HepG2 (cell line): ENCODE data around the gene TUBAL3. TPM values are rescaled to one million over a fixed set of nuclear protein-coding genes. Genes with fewer than 3 reads are reported as not detected.
A peak's percentile ranks its signal among the peaks of the same experiment; 100 is the strongest.

ENCODE experiments used
- CENPT ChIP-seq: sonication (generic); formaldehyde crosslinking; IDR thresholded peaks from 2 replicates; pipeline ENCODE4 v1.8.0; 2022; ENCODE audit warnings: low read depth, mild to moderate bottlenecking, moderate library complexity, missing genetic modification reagents
- FOSL1 ChIP-seq: sonication (generic); formaldehyde crosslinking; IDR thresholded peaks from 2 replicates; pipeline ENCODE4 v1.9.0; 2021; ENCODE audit warnings: missing genetic modification reagents, borderline replicate concordance
- HNRNPL ChIP-seq: fragments of 200-400 bp; formaldehyde crosslinking; IDR thresholded peaks from 2 replicates; pipeline ENCODE4 v1.6.1; 2017; ENCODE audit warnings: mild to moderate bottlenecking, low read depth, low read length
- KAT8 ChIP-seq: IDR thresholded peaks from 2 replicates; pipeline ENCODE4 v1.6.1; 2016; ENCODE audit warnings: missing genetic modification reagents, missing compliant biosample characterization
- MTA1 ChIP-seq: sonication (generic); formaldehyde crosslinking; IDR thresholded peaks from 2 replicates; pipeline ENCODE4 v1.4.0; 2020; ENCODE audit warnings: missing genetic modification reagents, mild to moderate bottlenecking, borderline replicate concordance
- MXI1 ChIP-seq: IDR thresholded peaks from 3 replicates; pipeline ENCODE4 v1.6.1; 2012; ENCODE audit warnings: low read depth, low read length, inconsistent platforms, borderline replicate concordance
- PHF8 ChIP-seq: sonication (generic); formaldehyde crosslinking; IDR thresholded peaks from 2 replicates; pipeline ENCODE4 v1.5.0; 2020; ENCODE audit warnings: missing genetic modification reagents
- POLR2G ChIP-seq: fragments of 200-400 bp; formaldehyde crosslinking; IDR thresholded peaks from 2 replicates; pipeline ENCODE4 v1.6.1; 2018; ENCODE audit warnings: mild to moderate bottlenecking, low read depth, low read length, moderate library complexity
- PPARG ChIP-seq: conservative IDR thresholded peaks from 2 replicates; pipeline ENCODE4 v1.6.1; 2016; ENCODE audit warnings: missing biosample characterization, missing genetic modification reagents
- RFX5 ChIP-seq: IDR thresholded peaks from 2 replicates; pipeline ENCODE4 v1.6.1; 2011; ENCODE audit warnings: low read depth, low read length, improper control_type of control experiment
- SMYD3 ChIP-seq: sonication (generic); formaldehyde crosslinking; IDR thresholded peaks from 2 replicates; pipeline ENCODE4 v1.8.1; 2023; ENCODE audit warnings: mild to moderate bottlenecking, missing genetic modification reagents
- SOX13 ChIP-seq, 3 experiments: fragments of 450-650 bp in 1 of 3; sonication (generic) in 1 of 3; formaldehyde crosslinking in 1 of 3; IDR thresholded peaks in 2 of 3; conservative IDR thresholded peaks in 1 of 3; 2 replicates each; pipeline versions ENCODE4 v1.5.0 to v1.6.1; 2016 to 2020; ENCODE audit warnings: antibody characterized with exemption in 1 of 3, mild to moderate bottlenecking in 1 of 3, missing compliant biosample characterization in 1 of 3, missing genetic modification reagents in 1 of 3, moderate library complexity in 1 of 3
- TCF12 ChIP-seq, 2 experiments: fragments of 450-650 bp in 1 of 2; sonication (generic) in 1 of 2; formaldehyde crosslinking in 1 of 2; IDR thresholded peaks; 2 replicates each; pipeline versions ENCODE4 v1.6.1 to v1.8.0; 2017 to 2022; ENCODE audit warnings: antibody characterized with exemption in 1 of 2, mild to moderate bottlenecking in 1 of 2, missing genetic modification reagents in 1 of 2, moderate library complexity in 1 of 2
- TCF7L2 ChIP-seq: IDR thresholded peaks from 2 replicates; pipeline ENCODE4 v1.6.1; 2011; ENCODE audit warnings: mild to moderate bottlenecking, low read depth, low read length, moderate library complexity
- YY1 ChIP-seq: IDR thresholded peaks from 2 replicates; pipeline ENCODE4 v1.6.1; 2011; ENCODE audit warnings: low read length, low read depth, moderate library complexity, mild to moderate bottlenecking; ENCODE audit not compliant: insufficient read depth, insufficient replicate concordance
- ZFP36L1 ChIP-seq: sonication (generic); formaldehyde crosslinking; IDR thresholded peaks from 2 replicates; pipeline ENCODE4 v1.8.0; 2022; ENCODE audit warnings: mild to moderate bottlenecking, missing genetic modification reagents, moderate library complexity
- ZNF777 ChIP-seq: sonication (generic); formaldehyde crosslinking; IDR thresholded peaks from 2 replicates; pipeline ENCODE4 v1.4.0; 2020; ENCODE audit warnings: missing genetic modification reagents
- ZSCAN25 ChIP-seq: sonication (generic); formaldehyde crosslinking; IDR thresholded peaks from 2 replicates; pipeline ENCODE4 v1.8.0; 2022; ENCODE audit warnings: mild to moderate bottlenecking, missing genetic modification reagents
- polyA plus RNA-seq, 8 experiments: library from polyadenylated mRNA; depleted of rRNA in 3 of 8; stranded (reverse) in 7 of 8; unstranded in 1 of 8; fragments of >200 nt; fragmentation: Illumina TruSeq in 4 of 8; extraction: Trizol in 4 of 8; gene quantifications; 2 replicates each; pipeline versions ENCODE4 v1.2.1 to v1.2.3, GENCODE V29; 2011 to 2016; ENCODE audit warnings: low read depth in 4 of 8, missing spikeins in 1 of 8, mixed read lengths in 1 of 8; ENCODE audit not compliant: insufficient read depth in 1 of 8
- total RNA-seq, 5 experiments: library from RNA; depleted of rRNA; stranded (reverse); fragments of >200 nt; fragmentation: Illumina TruSeq; extraction: Trizol; gene quantifications; 2 replicates each; pipeline ENCODE4 v1.2.3, GENCODE V29; 2016; ENCODE audit warnings: low read depth in 1 of 5
- TF ChIP-seq, protein P1 (sequence below): sonication (generic); formaldehyde crosslinking; IDR thresholded peaks from 2 replicates; pipeline ENCODE4 v1.5.0; 2020; ENCODE audit warnings: mild to moderate bottlenecking, missing genetic modification reagents, borderline replicate concordance
- TF ChIP-seq, protein P2 (sequence below): IDR thresholded peaks from 2 replicates; pipeline ENCODE4 v1.6.1; 2016; ENCODE audit warnings: mild to moderate bottlenecking, missing biosample characterization, missing genetic modification reagents
- TF ChIP-seq, protein P3 (sequence below): sonication (generic); formaldehyde crosslinking; IDR thresholded peaks from 2 replicates; pipeline ENCODE4 v1.8.1; 2023; ENCODE audit warnings: mild to moderate bottlenecking, moderate library complexity, missing genetic modification reagents
- TF ChIP-seq, protein P4 (sequence below): sonication (generic); formaldehyde crosslinking; IDR thresholded peaks from 2 replicates; pipeline ENCODE4 v1.4.0; 2020; ENCODE audit warnings: mild to moderate bottlenecking, missing genetic modification reagents

Gene TUBAL3
- total and polyA plus RNA-seq, 2 of the 13 experiments (the other 11 are each of a cell fraction or from before 2014, with no cell fraction given): 0.07 to 0.26 TPM

DNA sequence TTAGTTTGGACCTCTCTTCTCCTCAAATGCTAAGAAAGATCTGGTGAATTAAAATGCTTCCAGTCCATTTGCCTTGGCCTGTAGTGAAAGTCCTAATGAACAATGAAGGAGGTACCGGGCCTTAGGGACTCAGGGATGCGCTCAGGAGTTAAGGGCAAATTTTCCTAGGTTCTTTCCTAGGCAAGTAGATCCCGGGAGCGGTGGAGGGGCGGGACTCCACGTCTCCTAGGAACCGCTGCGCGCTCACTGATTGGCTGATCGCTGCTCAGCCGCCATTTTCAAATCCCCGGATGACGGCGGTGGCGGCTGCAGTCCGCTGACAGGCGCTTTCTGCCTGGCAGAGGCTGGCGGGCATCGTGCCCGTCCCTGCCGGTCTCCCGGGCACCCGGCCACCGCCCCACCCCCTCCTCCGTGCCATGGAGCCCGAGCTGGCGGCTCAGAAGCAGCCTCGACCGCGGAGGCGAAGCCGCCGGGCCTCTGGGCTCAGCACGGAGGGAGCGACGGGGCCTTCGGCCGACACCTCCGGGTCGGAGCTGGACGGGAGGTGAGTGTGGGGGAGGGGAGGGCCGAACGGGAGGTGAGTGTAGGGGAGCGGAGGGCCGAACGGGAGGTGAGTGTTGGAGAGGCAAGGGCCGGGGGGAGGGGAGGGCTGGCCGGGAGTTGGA is 7.8 kb upstream of the TUBAL3 start, which contains the start of gene NET1 (continued):
- TF ChIP-seq RFX5: no peak
- TF ChIP-seq KAT8 (CRISPR knock-in tag): peak; percentile 63
- no peak for TF ChIP-seq CENPT
- no peak for TF ChIP-seq FOSL1
- TF ChIP-seq, protein P1, sequence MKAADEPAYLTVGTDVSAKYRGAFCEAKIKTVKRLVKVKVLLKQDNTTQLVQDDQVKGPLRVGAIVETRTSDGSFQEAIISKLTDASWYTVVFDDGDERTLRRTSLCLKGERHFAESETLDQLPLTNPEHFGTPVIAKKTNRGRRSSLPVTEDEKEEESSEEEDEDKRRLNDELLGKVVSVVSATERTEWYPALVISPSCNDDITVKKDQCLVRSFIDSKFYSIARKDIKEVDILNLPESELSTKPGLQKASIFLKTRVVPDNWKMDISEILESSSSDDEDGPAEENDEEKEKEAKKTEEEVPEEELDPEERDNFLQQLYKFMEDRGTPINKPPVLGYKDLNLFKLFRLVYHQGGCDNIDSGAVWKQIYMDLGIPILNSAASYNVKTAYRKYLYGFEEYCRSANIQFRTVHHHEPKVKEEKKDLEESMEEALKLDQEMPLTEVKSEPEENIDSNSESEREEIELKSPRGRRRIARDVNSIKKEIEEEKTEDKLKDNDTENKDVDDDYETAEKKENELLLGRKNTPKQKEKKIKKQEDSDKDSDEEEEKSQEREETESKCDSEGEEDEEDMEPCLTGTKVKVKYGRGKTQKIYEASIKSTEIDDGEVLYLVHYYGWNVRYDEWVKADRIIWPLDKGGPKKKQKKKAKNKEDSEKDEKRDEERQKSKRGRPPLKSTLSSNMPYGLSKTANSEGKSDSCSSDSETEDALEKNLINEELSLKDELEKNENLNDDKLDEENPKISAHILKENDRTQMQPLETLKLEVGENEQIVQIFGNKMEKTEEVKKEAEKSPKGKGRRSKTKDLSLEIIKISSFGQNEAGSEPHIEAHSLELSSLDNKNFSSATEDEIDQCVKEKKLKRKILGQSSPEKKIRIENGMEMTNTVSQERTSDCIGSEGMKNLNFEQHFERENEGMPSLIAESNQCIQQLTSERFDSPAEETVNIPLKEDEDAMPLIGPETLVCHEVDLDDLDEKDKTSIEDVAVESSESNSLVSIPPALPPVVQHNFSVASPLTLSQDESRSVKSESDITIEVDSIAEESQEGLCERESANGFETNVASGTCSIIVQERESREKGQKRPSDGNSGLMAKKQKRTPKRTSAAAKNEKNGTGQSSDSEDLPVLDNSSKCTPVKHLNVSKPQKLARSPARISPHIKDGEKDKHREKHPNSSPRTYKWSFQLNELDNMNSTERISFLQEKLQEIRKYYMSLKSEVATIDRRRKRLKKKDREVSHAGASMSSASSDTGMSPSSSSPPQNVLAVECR: peak; percentile 99
- TF ChIP-seq ZNF777 (CRISPR knock-in tag): peak; percentile 45; the same call in 1 of the 2 replicates
- TF ChIP-seq SMYD3 (CRISPR knock-in tag): no peak
- peak; percentile 63 for TF ChIP-seq POLR2G
- no peak for TF ChIP-seq ZSCAN25
- TF ChIP-seq, protein P2, sequence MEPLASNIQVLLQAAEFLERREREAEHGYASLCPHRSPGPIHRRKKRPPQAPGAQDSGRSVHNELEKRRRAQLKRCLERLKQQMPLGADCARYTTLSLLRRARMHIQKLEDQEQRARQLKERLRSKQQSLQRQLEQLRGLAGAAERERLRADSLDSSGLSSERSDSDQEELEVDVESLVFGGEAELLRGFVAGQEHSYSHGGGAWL (CRISPR knock-in tag): 0 out of 2 replicates have a peak, but pooled peaks have one; percentile 37
- TF ChIP-seq MXI1: peak; percentile 93; the same call in 1 of the 3 replicates
- TF ChIP-seq, protein P3, sequence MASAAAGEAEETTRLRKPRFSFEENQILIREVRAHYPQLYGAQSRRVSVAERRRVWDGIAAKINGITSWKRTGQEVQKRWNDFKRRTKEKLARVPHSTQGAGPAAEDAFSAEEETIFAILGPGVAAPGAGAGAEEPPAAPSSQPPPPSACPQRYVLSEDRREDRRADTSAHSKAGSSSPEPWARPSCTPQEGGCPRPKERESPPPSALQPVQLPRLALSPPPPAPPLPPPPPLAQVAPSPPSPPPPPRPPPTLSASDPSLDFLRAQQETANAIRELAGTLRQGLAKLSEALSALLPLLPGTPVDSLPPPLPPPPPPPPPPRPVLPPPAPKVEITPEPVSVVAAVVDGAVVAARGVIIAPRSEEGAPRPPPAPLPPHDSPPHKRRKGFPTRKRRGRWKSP: no peak
- TF ChIP-seq PPARG (CRISPR knock-in tag): 0 out of 2 replicates have a peak, but pooled peaks have one; percentile 10
- peak; percentile 85 for TF ChIP-seq PHF8 (CRISPR knock-in tag)
- TF ChIP-seq SOX13 (IDR thresholded peaks at IDR 0.05): no peak
- TF ChIP-seq SOX13 (CRISPR knock-in tag; conservative IDR thresholded peaks at IDR 0.05 in 1 of 2, IDR thresholded peaks at IDR 0.05 in 1 of 2): 0 out of 4 replicates have a peak, but pooled peaks of 1 of the 2 experiments have one; percentile 7
- peak; percentile 90 for TF ChIP-seq YY1
- TF ChIP-seq, protein P4, sequence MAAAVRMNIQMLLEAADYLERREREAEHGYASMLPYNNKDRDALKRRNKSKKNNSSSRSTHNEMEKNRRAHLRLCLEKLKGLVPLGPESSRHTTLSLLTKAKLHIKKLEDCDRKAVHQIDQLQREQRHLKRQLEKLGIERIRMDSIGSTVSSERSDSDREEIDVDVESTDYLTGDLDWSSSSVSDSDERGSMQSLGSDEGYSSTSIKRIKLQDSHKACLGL: peak; percentile 54; the same call in 1 of the 2 replicates
- TF ChIP-seq ZFP36L1 (CRISPR knock-in tag): peak; percentile 73; the same call in 1 of the 2 replicates
- 0 out of 2 replicates have a peak, but pooled peaks have one; percentile 35 for TF ChIP-seq MTA1 (CRISPR knock-in tag)
- peak; percentile 95 for TF ChIP-seq HNRNPL
- TF ChIP-seq TCF12 (IDR thresholded peaks at IDR 0.05): no peak
- no peak for TF ChIP-seq TCF12 (CRISPR knock-in tag; IDR thresholded peaks at IDR 0.05)
- no peak for TF ChIP-seq TCF7L2
